Measurements from ENCODE around the gene TMC2.
"Not testable (repeated sequence)": the region's sequence is repeated elsewhere in the genome, so short reads cannot be mapped to it uniquely, and the experiment has no call there.

Gene TMC2

GRCh38 chr20:2524709-2525506, 11.5 kb upstream of the TMC2 start:
- DNase-seq (ENCODE audit: low read depth, low spot score) = no peak

- DNase-seq (ENCODE audit: low read depth, low spot score) = not testable (repeated sequence)
These were observed 10.2 kb upstream of the TMC2 start for GRCh38 chr20:2526218-2526583.

GRCh38 chr20:2527762-2528161, 8.6 kb upstream of the TMC2 start:
- DNase-seq (ENCODE audit: low read depth, low spot score) = no peak

GRCh38 chr20:2528671-2529271, 7.6 kb upstream of the TMC2 start:
- no peak for DNase-seq (ENCODE audit: low read depth, low spot score)

- DNase-seq (ENCODE audit: low read depth, low spot score) = no peak
These were observed 3.3 kb upstream of the TMC2 start for GRCh38 chr20:2533118-2533517.

GRCh38 chr20:2535711-2536559, 438 bp upstream of the TMC2 start:
- DNase-seq (ENCODE audit: low read depth, low spot score) = no peak

- no peak for DNase-seq (ENCODE audit: low read depth, low spot score)
These were observed 728 bp downstream of the TMC2 start for GRCh38 chr20:2537101-2537500.

- DNase-seq (ENCODE audit: low read depth, low spot score) = no peak
These were observed 2.0 kb downstream of the TMC2 start for GRCh38 chr20:2538356-2538755.

GRCh38 chr20:2538931-2539720, 2.8 kb downstream of the TMC2 start:
- DNase-seq (ENCODE audit: low read depth, low spot score) = no peak

GRCh38 chr20:2541940-2542339, 5.6 kb downstream of the TMC2 start:
- DNase-seq (ENCODE audit: low read depth, low spot score) = no peak

- no peak for DNase-seq (ENCODE audit: low read depth, low spot score)
These were observed 6.0 kb downstream of the TMC2 start for GRCh38 chr20:2542361-2542760.

- DNase-seq (ENCODE audit: low read depth, low spot score) = no peak
These were observed 7.8 kb downstream of the TMC2 start for GRCh38 chr20:2544211-2544610.

GRCh38 chr20:2545594-2545993, 9.2 kb downstream of the TMC2 start:
- no peak for DNase-seq (ENCODE audit: low read depth, low spot score)

GRCh38 chr20:2557873-2558580, 21.7 kb downstream of the TMC2 start:
- no peak for DNase-seq (ENCODE audit: low read depth, low spot score)

- no peak for DNase-seq (ENCODE audit: low read depth, low spot score)
These were observed 22.4 kb downstream of the TMC2 start for GRCh38 chr20:2558581-2559278.

GRCh38 chr20:2559279-2559626, 22.9 kb downstream of the TMC2 start:
- no peak for DNase-seq (ENCODE audit: low read depth, low spot score)

GRCh38 chr20:2559651-2560050, 23.3 kb downstream of the TMC2 start:
- DNase-seq (ENCODE audit: low read depth, low spot score) = no peak

- no peak for DNase-seq (ENCODE audit: low read depth, low spot score)
These were observed 26.7 kb downstream of the TMC2 start for GRCh38 chr20:2563116-2563515.

- no peak for DNase-seq (ENCODE audit: low read depth, low spot score)
These were observed 28.0 kb downstream of the TMC2 start for GRCh38 chr20:2564406-2564805.

- no peak for DNase-seq (ENCODE audit: low read depth, low spot score)
These were observed 39.3 kb downstream of the TMC2 start for GRCh38 chr20:2575682-2576081.

- DNase-seq (ENCODE audit: low read depth, low spot score) = no peak
These were observed 39.9 kb downstream of the TMC2 start for GRCh38 chr20:2576317-2576727.

Data from activated naive CD8-positive, alpha-beta T cell treated with anti-CD3 and anti-CD28 coated beads, Interleukin-2, amount 50 U/mL, for 16 hours (primary cell).